Measurements from ENCODE around the gene RHBDL3. TPM values are rescaled to one million over a fixed set of nuclear protein-coding genes. Genes with fewer than 3 reads are reported as not detected.

Gene RHBDL3
- total RNA-seq, 2 experiments from 2014 or later, result 0.15 TPM; not detected in 1

- Histone ChIP-seq H3K36me3 (ENCODE audit: insufficient read depth, low read length) (no peaks in the 10 kb centered on the region), H4K20me1 (ENCODE audit: insufficient read depth, low read length) (no peaks in the 10 kb centered on the region), H3K9me2 (ENCODE audit: insufficient read depth, low read length) (no peaks in the 10 kb centered on the region), H2AFZ (ENCODE audit: low read length) (no peak overlapping the region), H3K9me3 (ENCODE audit: low read length) (no peaks in the 10 kb centered on the region), H3K79me2 (ENCODE audit: insufficient read depth, low read depth, low read length) (no peaks in the 10 kb centered on the region), H3K4me3 (ENCODE audit: low read depth, low read length, poor library complexity, severe bottlenecking) (no peak overlapping the region), H3K4me2 (ENCODE audit: low read length) (no peak overlapping the region), H3K4me1 (ENCODE audit: insufficient read depth, low read length, poor library complexity, severe bottlenecking) (no peaks in the 10 kb centered on the region), H3K27ac (ENCODE audit: low read depth, low read length, poor library complexity, severe bottlenecking) (no peak overlapping the region)
- no peak for DNase-seq (ENCODE audit: low spot score)
- intact Hi-C loops (cut with micrococcal nuclease; ENCODE audit: unreplicated experiment), result no loop called here
- no TSS peak for BruUV-seq (replicated peaks)
- ChIA-PET CTCF (ENCODE audit: unreplicated experiment) (no interaction called here), POLR2A (no interaction called here)
- no peak for TF ChIP-seq EZH2phosphoT487 (IDR thresholded peaks at IDR 0.05; ENCODE audit: borderline replicate concordance, low read depth, low read length)
- no peak for TF ChIP-seq CTCF (conservative IDR thresholded peaks at IDR 0.05; ENCODE audit: low read length)
Observed at GRCh38 chr17:32235588-32235987, 30.0 kb upstream of the RHBDL3 start.

DNA sequence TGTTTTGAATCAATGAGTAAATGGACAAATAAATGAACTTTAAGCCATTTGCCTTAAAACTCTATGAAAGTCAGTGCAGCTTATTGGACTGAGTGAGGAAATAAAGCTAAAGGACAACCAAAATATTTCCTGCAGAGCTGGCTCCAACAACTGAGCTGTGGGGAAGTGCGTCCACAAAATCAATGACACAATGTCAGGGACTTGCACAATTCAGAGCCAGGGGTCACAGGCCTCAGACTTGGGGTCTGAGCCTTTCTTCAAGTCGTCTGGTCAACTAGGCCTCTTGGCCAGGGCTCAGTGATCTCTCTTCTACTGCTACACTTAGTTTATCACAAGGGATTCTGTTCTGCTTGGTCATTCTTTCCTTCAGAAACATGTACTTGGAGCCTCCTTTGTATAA is 26.2 kb upstream of the RHBDL3 start:
- H3K79me2 ChIP-seq (ENCODE audit: insufficient read depth, low read depth, low read length), result no peaks in the 10 kb centered on the region
- no peaks in the 10 kb centered on the region for H4K20me1 ChIP-seq (ENCODE audit: insufficient read depth, low read length)
- H3K4me2 ChIP-seq (ENCODE audit: low read length), result no peak overlapping the region
- no peak overlapping the region for H3K4me3 ChIP-seq (ENCODE audit: low read depth, low read length, poor library complexity, severe bottlenecking)
- no peak overlapping the region for H2AFZ ChIP-seq (ENCODE audit: low read length)
- TF ChIP-seq EZH2phosphoT487 (IDR thresholded peaks at IDR 0.05; ENCODE audit: borderline replicate concordance, low read depth, low read length), result no peak
- TF ChIP-seq CTCF (conservative IDR thresholded peaks at IDR 0.05; ENCODE audit: low read length), result no peak
- intact Hi-C loops (cut with micrococcal nuclease; ENCODE audit: unreplicated experiment), result no loop called here
- no peaks in the 10 kb centered on the region for H3K36me3 ChIP-seq (ENCODE audit: insufficient read depth, low read length)
- no peaks in the 10 kb centered on the region for H3K9me2 ChIP-seq (ENCODE audit: insufficient read depth, low read length)
- BruUV-seq (replicated peaks), result no TSS peak
- ChIA-PET CTCF (ENCODE audit: unreplicated experiment) (no interaction called here), POLR2A (no interaction called here)
- DNase-seq (ENCODE audit: low spot score), result no peak
- H3K4me1 ChIP-seq (ENCODE audit: insufficient read depth, low read length, poor library complexity, severe bottlenecking), result no peaks in the 10 kb centered on the region
- no peak overlapping the region for H3K27ac ChIP-seq (ENCODE audit: low read depth, low read length, poor library complexity, severe bottlenecking)
- no peaks in the 10 kb centered on the region for H3K9me3 ChIP-seq (ENCODE audit: low read length)

DNA sequence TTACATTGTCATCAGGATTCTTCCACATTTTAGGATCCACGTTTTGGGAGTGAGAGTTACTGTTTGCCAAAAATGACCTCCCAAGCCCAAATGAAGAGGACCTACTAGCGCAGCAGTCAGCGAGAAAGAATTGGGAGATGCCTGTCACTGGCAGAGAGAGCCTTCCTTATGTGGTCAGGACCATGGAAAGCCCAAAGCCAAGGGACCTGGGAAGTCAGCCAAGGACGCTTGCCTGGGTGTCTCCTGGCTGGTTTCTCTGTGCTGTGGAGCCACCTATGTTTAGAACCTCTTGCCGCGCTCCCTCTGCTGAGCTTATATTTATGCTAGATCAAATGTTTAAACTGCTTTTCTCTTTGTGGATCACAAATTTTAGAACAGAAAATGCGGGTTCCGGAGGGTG is 24.9 kb upstream of the RHBDL3 start:
- Histone ChIP-seq H3K4me3 (ENCODE audit: low read depth, low read length, poor library complexity, severe bottlenecking) (no peak overlapping the region), H3K36me3 (ENCODE audit: insufficient read depth, low read length) (no peaks in the 10 kb centered on the region), H4K20me1 (ENCODE audit: insufficient read depth, low read length) (no peaks in the 10 kb centered on the region), H3K9me3 (ENCODE audit: low read length) (no peaks in the 10 kb centered on the region), H3K4me1 (ENCODE audit: insufficient read depth, low read length, poor library complexity, severe bottlenecking) (no peaks in the 10 kb centered on the region), H3K4me2 (ENCODE audit: low read length) (no peak overlapping the region), H3K79me2 (ENCODE audit: insufficient read depth, low read depth, low read length) (no peaks in the 10 kb centered on the region), H2AFZ (ENCODE audit: low read length) (no peak overlapping the region), H3K9me2 (ENCODE audit: insufficient read depth, low read length) (no peaks in the 10 kb centered on the region), H3K27ac (ENCODE audit: low read depth, low read length, poor library complexity, severe bottlenecking) (no peak overlapping the region)
- POLR2A ChIA-PET, result no interaction called here
- BruUV-seq (replicated peaks), result no TSS peak
- DNase-seq (ENCODE audit: low spot score), result no peak
- no peak for TF ChIP-seq EZH2phosphoT487 (IDR thresholded peaks at IDR 0.05; ENCODE audit: borderline replicate concordance, low read depth, low read length)
- no peak for TF ChIP-seq CTCF (conservative IDR thresholded peaks at IDR 0.05; ENCODE audit: low read length)
- intact Hi-C loops (cut with micrococcal nuclease; ENCODE audit: unreplicated experiment), result no loop called here
- CTCF ChIA-PET (ENCODE audit: unreplicated experiment), result no interaction called here

Measured in OCI-LY7 (cell line).